OCI-LY1 (cell line): ENCODE data around the gene C6orf136.

Experiments
- H2AFZ ChIP-seq: fragments of 200-600 bp; sonication (generic), shearing (Covaris generic); 2 replicates; pipeline ENCODE4 v1.6.0; 2014; ENCODE audit warnings: antibody characterized with exemption, mild to moderate bottlenecking, low read length
- H3F3A ChIP-seq: fragments of 200-600 bp; sonication (generic), shearing (Covaris generic); 2 replicates; pipeline ENCODE4 v1.6.0; 2014; ENCODE audit warnings: mild to moderate bottlenecking, antibody characterized with exemption, low read length, moderate library complexity; ENCODE audit not compliant: insufficient read depth
- H3K27ac ChIP-seq: fragments of 200-600 bp; sonication (generic); 2 replicates; pipeline ENCODE4 v1.5.1; 2014; ENCODE audit warnings: low read length, mixed run types, mild to moderate bottlenecking, low read depth; ENCODE audit not compliant: poor library complexity, severe bottlenecking
- H3K27me3 ChIP-seq: fragments of 200-600 bp; sonication (generic); 2 replicates; pipeline ENCODE4 v1.6.0; 2014; ENCODE audit warnings: antibody characterized with exemption, mild to moderate bottlenecking, low read length, moderate library complexity; ENCODE audit not compliant: insufficient read depth
- H3K36me3 ChIP-seq: fragments of 200-600 bp; sonication (generic); 2 replicates; pipeline ENCODE4 v1.6.1; 2014; ENCODE audit warnings: mild to moderate bottlenecking, antibody characterized with exemption, low read length, moderate library complexity, mixed read lengths; ENCODE audit not compliant: insufficient read depth
- H3K4me1 ChIP-seq: fragments of 200-600 bp; sonication (generic); 2 replicates; pipeline ENCODE4 v1.5.1; 2014; ENCODE audit warnings: mild to moderate bottlenecking, low read length, moderate library complexity; ENCODE audit not compliant: insufficient read depth, severe bottlenecking
- H3K4me2 ChIP-seq: fragments of 200-600 bp; sonication (generic), shearing (Covaris generic); 2 replicates; pipeline ENCODE4 v1.6.1; 2014; ENCODE audit warnings: low read length
- H3K4me3 ChIP-seq: fragments of 200-600 bp; sonication (generic); 2 replicates; pipeline ENCODE4 v1.5.1; 2014; ENCODE audit warnings: low read length, low read depth, mild to moderate bottlenecking, mixed read lengths; ENCODE audit not compliant: poor library complexity, severe bottlenecking
- H3K79me2 ChIP-seq: fragments of 200-600 bp; shearing (Covaris generic); 2 replicates; pipeline ENCODE4 v1.6.1; 2016; ENCODE audit warnings: mixed run types, low read length, mixed read lengths; ENCODE audit not compliant: insufficient read depth
- H3K9ac ChIP-seq: fragments of 200-600 bp; sonication (generic), shearing (Covaris generic); 2 replicates; pipeline ENCODE4 v1.6.1; 2014; ENCODE audit warnings: mild to moderate bottlenecking, low read length, mixed read lengths
- H3K9me2 ChIP-seq: fragments of 200-600 bp; sonication (generic), shearing (Covaris generic); 2 replicates; pipeline ENCODE4 v1.6.1; 2014; ENCODE audit warnings: low read depth, mild to moderate bottlenecking, low read length, mixed read lengths
- H3K9me3 ChIP-seq: fragments of 200-600 bp; shearing (Covaris generic); 2 replicates; pipeline ENCODE4 v1.6.1; 2014; ENCODE audit warnings: low read length, mixed read lengths
- H4K20me1 ChIP-seq: fragments of 200-600 bp; sonication (generic), shearing (Covaris generic); 2 replicates; pipeline ENCODE4 v1.6.0; 2016; ENCODE audit warnings: mild to moderate bottlenecking, low read length; ENCODE audit not compliant: insufficient read depth
- EZH2 ChIP-seq: fragments of 200-600 bp; sonication (generic), shearing (Covaris generic); IDR thresholded peaks from 2 replicates; pipeline ENCODE4 v1.8.0; 2017; ENCODE audit warnings: borderline replicate concordance, mixed run types, mild to moderate bottlenecking, antibody characterized with exemption, low read length, moderate library complexity, mixed read lengths
- TF ChIP-seq, protein P1 (sequence below): fragments of 200-600 bp; sonication (generic), shearing (Covaris generic); IDR thresholded peaks from 2 replicates; pipeline ENCODE4 v1.5.1; 2017; ENCODE audit warnings: mild to moderate bottlenecking, antibody characterized with exemption, low read length, moderate library complexity, mixed read lengths

C6orf136 gene

DNA sequence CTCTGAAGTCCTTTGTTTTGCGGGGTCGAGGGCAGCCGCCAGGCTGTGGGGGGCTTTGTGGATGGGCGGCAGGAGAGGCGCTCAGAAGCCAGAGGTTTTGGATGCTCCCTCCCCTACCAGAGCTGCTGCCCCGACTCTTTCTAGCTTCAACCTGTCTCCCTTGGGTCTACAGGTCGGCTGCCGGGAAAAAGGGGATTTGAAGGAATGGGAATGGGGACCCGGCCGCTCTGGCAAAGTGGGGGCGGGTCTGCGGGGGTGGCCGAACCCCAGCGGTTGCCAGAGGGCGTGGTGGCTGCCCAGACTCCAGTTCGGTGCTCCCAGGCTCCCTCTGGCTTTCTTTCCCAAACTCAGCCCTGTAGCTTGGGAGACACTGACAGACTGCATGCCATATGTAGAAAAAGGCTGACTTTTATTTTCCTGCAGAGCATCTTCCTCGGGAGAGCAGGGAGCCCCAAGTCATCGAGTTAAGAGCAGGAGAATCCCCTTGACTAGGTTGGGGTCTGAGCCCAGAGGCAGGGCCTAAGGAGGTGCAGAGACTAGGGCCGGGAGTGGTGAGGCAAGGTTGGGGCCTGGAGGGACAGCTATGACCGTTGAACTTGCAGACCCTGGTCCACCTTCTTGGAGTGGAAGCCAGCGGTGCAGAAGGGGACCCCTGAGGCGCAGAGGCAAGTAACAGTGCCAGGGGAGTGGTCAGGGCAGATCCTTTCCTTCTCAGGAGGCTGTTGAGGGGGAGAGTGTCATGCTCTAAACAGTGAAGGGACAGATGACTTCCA is 40.9 kb downstream of the C6orf136 start:
- peak overlapping the region; percentile 95; the same call in 1 of the 2 replicates for H3K9ac ChIP-seq
- TF ChIP-seq, protein P1, sequence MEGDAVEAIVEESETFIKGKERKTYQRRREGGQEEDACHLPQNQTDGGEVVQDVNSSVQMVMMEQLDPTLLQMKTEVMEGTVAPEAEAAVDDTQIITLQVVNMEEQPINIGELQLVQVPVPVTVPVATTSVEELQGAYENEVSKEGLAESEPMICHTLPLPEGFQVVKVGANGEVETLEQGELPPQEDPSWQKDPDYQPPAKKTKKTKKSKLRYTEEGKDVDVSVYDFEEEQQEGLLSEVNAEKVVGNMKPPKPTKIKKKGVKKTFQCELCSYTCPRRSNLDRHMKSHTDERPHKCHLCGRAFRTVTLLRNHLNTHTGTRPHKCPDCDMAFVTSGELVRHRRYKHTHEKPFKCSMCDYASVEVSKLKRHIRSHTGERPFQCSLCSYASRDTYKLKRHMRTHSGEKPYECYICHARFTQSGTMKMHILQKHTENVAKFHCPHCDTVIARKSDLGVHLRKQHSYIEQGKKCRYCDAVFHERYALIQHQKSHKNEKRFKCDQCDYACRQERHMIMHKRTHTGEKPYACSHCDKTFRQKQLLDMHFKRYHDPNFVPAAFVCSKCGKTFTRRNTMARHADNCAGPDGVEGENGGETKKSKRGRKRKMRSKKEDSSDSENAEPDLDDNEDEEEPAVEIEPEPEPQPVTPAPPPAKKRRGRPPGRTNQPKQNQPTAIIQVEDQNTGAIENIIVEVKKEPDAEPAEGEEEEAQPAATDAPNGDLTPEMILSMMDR: no peak
- TF ChIP-seq EZH2: no peak
- peak overlapping the region; percentile 95 for H3K27ac ChIP-seq
- no peaks in the 10 kb centered on the region for H3K36me3 ChIP-seq
- no peaks in the 10 kb centered on the region for H3K9me2 ChIP-seq
- no peaks in the 10 kb centered on the region for H4K20me1 ChIP-seq
- no peaks in the 10 kb centered on the region for H3K9me3 ChIP-seq
- H3K4me2 ChIP-seq: peak overlapping the region; percentile 75
- H2AFZ ChIP-seq: no peak overlapping the region
- no peaks in the 10 kb centered on the region for H3K27me3 ChIP-seq
- peaks cover 14% of the 10 kb centered on the region for H3F3A ChIP-seq
- peak overlapping the region; percentile 87 for H3K4me3 ChIP-seq
- H3K79me2 ChIP-seq: peaks cover 25% of the 10 kb centered on the region
- peaks cover 73% of the 10 kb centered on the region for H3K4me1 ChIP-seq

DNA sequence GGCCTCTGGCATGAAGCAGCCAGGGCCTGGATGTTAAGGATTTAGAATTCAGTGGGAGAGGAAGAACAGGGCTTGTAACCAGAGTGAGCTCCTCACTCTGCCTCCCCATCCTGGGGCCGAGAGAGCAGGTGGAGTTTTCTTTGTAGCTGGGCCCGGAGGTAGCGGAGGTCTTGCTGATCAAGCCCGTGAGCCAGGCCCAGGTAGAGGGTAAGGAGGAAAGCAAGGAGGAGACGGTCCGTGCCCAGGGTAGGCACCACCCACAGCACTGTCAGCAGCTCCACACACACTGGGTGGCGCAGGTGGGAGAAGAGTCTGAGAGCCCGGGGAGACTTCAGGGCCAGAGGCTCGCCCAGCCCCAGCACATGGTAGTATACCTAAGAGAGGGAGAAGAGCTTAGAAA is 41.6 kb downstream of the C6orf136 start:
- H3K9me3 ChIP-seq: no peaks in the 10 kb centered on the region
- H3K4me1 ChIP-seq: peaks cover 66% of the 10 kb centered on the region
- peaks cover 14% of the 10 kb centered on the region for H3F3A ChIP-seq
- peak overlapping the region; percentile 95; the same call in 1 of the 2 replicates for H3K9ac ChIP-seq
- no peak overlapping the region for H2AFZ ChIP-seq
- no peaks in the 10 kb centered on the region for H3K9me2 ChIP-seq
- H3K4me3 ChIP-seq: peak overlapping the region; percentile 87
- H3K4me2 ChIP-seq: peak overlapping the region; percentile 75
- no peaks in the 10 kb centered on the region for H3K27me3 ChIP-seq
- no peaks in the 10 kb centered on the region for H4K20me1 ChIP-seq
- no peak for TF ChIP-seq EZH2
- TF ChIP-seq, protein P1: peak; percentile 38; the same call in 1 of the 2 replicates
- H3K27ac ChIP-seq: peak overlapping the region; percentile 95
- no peaks in the 10 kb centered on the region for H3K36me3 ChIP-seq
- peaks cover 19% of the 10 kb centered on the region for H3K79me2 ChIP-seq

- Histone ChIP-seq H2AFZ (no peak overlapping the region), H3K4me2 (peak overlapping the region; percentile 75), H3K36me3 (no peaks in the 10 kb centered on the region), H3K4me1 (peaks cover 66% of the 10 kb centered on the region), H3K9me3 (no peaks in the 10 kb centered on the region), H3K27ac (peak overlapping the region; percentile 95), H3K79me2 (peaks cover 12% of the 10 kb centered on the region), H3K4me3 (peak overlapping the region; percentile 64), H3K9me2 (no peaks in the 10 kb centered on the region), H3F3A (peaks cover 14% of the 10 kb centered on the region), H3K9ac (peak overlapping the region; percentile 62), H4K20me1 (no peaks in the 10 kb centered on the region), H3K27me3 (no peaks in the 10 kb centered on the region)
- TF ChIP-seq EZH2: no peak
- TF ChIP-seq, protein P1: no peak
Observed at GRCh38 chr6:30689022-30689865, 42.3 kb downstream of the C6orf136 start.
